ENCODE results near the gene MPV17.
"Not testable (repeated sequence)": the region's sequence is repeated elsewhere in the genome, so short reads cannot be mapped to it uniquely, and the experiment has no call there.

Gene MPV17

DNA sequence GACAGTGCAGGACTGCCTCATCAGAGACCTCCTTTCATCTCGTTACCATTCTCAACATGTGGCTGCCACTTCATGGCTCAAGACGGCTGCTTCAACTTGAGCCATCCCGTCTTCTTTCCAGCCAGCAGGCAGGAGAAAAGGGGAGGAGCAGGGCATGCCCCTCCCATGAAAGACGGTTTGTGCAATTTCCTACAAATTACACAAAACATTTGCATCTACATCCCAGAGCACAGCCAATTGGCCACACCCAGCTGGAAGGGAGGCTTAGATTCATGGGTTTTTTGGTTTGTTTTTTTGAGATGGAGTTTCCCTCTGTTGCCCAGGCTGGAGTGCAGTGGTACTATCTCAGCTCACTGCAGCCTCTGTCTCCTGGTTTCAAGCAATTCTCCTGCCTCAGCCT is 26.4 kb downstream of the MPV17 start:
- no peak for DNase-seq

- DNase-seq: no peak
Measured at GRCh38 chr2:27294928-27295327, 28.0 kb downstream of the MPV17 start.

DNA sequence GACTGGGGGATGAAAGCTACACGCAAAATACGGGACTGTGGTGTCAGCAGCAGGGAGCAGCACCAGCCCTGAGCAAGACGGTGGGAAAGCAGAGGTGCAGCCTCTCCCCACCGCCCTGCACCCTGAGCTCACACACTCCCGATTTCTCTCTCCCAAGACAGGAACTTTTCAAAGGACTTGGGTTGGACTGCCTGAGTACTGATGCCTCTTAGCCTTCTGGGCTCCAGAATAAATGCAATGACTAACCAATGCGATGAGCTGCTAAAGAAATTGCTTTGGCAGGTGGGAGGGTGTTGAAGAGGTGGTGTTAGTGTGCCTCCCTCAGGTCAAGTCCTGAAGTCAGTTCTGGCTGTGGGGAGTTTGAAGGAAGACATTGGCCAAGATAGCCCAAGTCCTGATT is 31.0 kb downstream of the MPV17 start:
- DNase-seq: no peak

GRCh38 chr2:27290549-27290948 is 32.3 kb downstream of the MPV17 start:
- DNase-seq: no peak

DNA sequence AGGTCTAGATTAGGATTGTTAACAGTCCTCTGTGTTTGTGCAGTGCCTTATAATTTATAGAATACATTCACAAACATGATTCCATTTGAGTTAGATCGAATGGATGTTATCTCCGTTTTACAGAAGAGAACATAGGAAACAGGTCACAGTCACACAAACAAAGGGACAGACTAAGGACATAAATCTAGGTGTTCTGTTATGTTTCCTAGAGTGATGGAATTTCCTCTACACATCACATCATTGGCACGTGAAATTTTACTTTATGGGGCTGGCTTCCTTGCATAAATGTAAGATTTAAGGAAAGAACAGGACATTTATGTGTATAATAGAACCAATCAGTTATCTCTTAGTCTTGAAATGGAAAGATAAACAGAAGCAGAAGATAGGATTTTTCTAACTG is 34.3 kb downstream of the MPV17 start:
- DNase-seq: no peak

GRCh38 chr2:27285481-27285880 is 37.4 kb downstream of the MPV17 start:
- DNase-seq: no peak

- DNase-seq: no peak
Measured at GRCh38 chr2:27284996-27285395, 37.9 kb downstream of the MPV17 start.

DNA sequence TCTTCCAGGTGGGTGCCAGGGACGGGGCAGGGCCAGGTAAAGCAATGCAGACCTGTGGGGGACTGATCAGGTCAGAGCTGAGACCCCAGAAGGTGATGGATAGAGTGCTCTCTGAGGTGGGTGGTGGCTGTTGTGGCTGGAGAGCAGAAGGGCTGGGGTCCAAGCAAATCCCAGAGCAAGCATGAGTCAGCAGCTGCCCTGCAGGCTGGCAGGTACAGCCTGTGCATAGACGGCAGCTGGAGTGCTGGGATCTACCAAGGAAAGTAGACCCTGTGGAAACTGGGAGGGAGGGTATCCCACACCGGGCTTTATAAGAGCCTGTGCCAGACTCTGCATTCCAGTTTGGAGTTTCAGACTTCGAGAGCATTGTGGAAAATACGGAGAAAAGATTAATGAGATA is 40.0 kb downstream of the MPV17 start:
- DNase-seq: no peak

GRCh38 chr2:27281855-27282559 is 40.9 kb downstream of the MPV17 start, which contains the start of gene TRIM54:
TSS of gene TRIM54 (plus strand) at chr2:27282429. CDS start at chr2:27282732, 303 bp downstream.
- DNase-seq: no peak

- DNase-seq: no peak
Measured at GRCh38 chr2:27281442-27281841, 41.5 kb downstream of the MPV17 start.

GRCh38 chr2:27280826-27281225 is 42.1 kb downstream of the MPV17 start:
- no peak for DNase-seq

GRCh38 chr2:27278010-27278409 is 44.9 kb downstream of the MPV17 start:
- no peak for DNase-seq

DNA sequence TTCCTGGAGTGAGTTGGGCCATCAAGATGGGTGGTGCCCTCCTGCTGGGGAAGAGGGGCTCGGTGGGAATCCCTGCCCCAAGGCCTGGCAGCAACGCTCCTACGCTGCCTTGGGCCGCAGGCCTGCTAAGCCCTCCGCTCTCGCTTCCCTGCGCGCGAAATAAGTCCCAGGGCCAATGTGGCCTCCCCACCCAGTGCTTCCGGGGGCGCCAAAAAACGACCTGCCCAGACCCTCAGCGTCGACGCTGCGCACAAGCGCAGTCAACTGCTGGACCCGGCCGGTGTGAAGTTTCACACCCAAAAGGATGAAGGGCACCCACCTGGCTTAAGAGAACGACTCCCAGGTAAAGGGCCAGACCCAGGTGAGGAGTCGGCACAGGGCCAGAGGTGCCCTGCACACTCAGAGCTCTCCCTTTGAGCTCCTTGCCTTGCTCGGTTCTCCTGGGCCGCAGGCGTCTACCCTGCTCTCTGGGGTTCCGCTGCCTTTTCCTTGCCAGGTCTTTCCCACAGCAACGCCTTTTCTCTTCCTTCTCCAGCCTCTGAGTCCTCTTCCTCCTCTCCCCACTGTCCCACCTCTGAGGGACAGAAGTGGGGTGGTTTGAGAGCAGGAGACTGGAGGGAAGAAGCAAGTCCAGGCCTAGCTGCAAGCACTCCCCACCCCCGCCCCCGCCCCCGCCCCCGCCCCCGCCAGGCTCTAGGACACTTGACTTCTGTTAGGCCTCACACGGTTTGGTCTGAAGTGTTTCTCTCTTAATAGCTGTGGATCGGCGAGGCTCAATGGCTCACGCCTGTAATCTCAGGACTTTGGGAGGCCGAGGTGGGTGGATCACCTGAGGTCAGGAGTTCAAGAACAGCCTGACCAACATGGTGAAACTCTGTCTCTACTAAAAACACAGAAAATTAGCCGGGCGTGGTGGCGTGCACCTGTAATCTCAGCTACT is 47.4 kb downstream of the MPV17 start, which contains the start of gene DNAJC5G:
Gene DNAJC5G, plus strand, starts transcription at position 223 of the 940 bp plus-strand sequence. CDS start 1,296 bp downstream, outside the sequence.
- no peak for DNase-seq

DNA sequence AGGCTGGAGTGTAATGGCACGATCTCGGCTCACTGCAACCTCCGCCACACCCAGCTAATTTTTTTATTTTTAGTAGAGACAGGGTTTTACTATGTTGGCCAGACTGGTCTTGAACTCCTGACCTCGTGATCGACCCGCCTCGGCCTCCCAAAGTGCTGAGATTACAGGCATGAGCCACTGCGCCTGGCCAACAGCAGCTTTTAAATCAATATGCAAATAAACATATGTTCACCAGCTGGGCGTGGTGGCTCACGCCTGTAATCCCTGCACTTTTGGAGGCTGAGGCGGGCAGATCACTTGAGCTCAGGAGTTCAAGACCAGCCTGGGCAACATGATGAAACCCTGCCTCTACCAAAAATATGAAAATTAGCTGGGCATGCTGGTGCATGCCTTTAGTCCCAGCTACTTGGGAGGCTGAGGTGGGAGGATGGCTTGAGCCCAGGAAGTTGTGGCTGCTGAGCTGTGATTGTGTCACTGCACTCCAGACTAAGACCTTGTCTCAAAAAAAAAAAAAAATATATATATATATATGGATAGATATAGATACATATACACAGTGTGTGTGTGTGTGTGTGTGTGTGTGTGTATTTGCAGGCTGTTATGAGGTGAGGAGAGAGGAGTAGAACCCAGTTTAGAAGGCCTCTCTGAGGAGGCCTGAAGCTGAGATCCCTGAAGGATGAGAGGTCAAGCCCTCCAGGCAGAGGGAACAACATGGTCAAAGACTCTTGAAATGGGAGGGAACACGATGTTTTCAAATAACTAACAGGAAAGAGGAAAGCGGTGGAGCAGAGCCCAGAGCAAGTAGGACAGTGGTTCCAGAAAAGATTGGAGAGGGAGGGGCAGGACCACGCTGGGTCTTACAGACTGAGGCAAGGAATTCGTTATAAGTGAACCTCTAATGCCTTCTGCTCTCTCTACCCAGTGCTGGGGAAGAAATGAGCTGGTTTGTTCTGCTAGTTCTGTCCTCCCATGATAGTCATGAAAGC is 50.1 kb downstream of the MPV17 start:
- not testable (repeated sequence) for DNase-seq

- DNase-seq: no peak
Measured at GRCh38 chr2:27271631-27272340, 51.1 kb downstream of the MPV17 start.

GRCh38 chr2:27270670-27271069 is 52.2 kb downstream of the MPV17 start:
- no peak for DNase-seq

DNA sequence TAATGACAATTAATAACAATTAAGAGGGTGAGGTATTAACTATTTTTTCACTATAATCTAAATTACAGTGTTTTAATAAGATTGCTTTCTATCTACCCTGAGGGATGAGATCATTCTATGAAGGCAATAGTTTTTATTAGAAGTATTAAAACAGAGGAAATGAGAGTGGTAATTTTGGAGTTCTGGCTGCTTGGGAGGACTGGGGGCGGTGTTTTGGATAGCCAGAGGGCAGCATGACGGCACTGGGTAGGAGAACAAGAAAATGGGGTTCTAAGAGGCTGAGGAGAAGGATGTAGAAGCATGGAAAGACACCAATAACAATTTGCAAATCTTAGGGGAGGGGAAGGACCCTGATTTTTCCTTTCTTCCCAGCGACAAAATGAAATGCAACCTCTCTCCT is 52.8 kb downstream of the MPV17 start:
- no peak for DNase-seq

DNA sequence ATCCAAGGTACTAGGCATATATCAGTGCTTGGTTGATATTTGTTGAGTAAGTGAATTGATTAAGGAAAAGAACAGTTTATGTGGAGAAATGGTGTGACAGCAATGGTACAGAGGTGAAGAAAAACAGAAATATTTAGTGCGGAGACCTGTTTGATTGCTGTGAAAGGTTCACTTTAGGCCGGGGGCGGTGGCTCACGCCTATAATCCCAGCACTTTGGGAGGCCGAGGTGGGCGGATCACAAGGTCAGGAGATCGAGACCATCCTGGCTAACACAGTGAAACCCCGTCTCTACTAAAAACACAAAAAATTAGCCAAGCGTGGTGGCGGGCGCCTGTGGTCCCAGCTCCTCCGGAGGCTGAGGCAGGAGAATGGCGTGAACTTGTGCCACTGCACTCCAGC is 54.6 kb downstream of the MPV17 start:
- DNase-seq: not testable (repeated sequence)

- DNase-seq: no peak
Measured at GRCh38 chr2:27265536-27265870, 57.4 kb downstream of the MPV17 start.

- DNase-seq: peak; percentile 16
Measured at GRCh38 chr2:27264753-27265535, 58.0 kb downstream of the MPV17 start.

DNA sequence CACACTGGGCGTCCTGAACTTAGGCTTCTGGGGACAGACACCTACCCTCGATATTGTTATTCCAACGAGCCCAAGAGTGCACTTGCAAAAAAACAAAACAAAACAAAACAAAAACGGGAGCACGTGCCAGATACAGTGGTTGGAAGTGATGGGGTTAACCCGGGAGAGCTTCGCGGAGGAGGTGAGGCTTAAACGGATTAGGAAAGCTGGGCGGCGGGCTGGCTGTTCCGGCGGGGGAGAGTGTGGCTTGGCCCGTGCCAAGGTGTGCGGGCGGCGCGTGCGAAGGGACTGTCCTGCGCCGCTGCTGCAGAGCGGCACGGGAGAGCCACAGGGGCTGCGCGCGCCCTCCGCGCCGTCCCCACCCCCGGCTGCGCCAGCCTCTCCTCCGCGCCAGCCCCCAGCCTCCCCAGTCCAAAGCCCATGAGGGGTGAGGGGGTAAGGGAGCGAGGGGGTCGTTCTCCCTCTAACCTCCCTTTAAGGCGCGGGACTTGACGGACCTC is 58.6 kb downstream of the MPV17 start:
- DNase-seq: no peak
